ENCODE data around the gene PNP.

Gene PNP

GRCh38 chr14:20428010-20428365 is 41.2 kb upstream of the PNP start:
- H3K4me3 ChIP-seq (ENCODE audit: low read length) = no peak overlapping the region
- no peak for DNase-seq (ENCODE audit: low read depth)
- TF ChIP-seq CTCF (conservative IDR thresholded peaks at IDR 0.05; ENCODE audit: low read depth, low read length) = no peak

GRCh38 chr14:20428802-20429201 is 40.4 kb upstream of the PNP start:
- no peak for TF ChIP-seq CTCF (conservative IDR thresholded peaks at IDR 0.05; ENCODE audit: low read depth, low read length)
- H3K4me3 ChIP-seq (ENCODE audit: low read length) = no peak overlapping the region
- DNase-seq (ENCODE audit: low read depth) = no peak

GRCh38 chr14:20429801-20430669 is 39.2 kb upstream of the PNP start:
- no peak for TF ChIP-seq CTCF (conservative IDR thresholded peaks at IDR 0.05; ENCODE audit: low read depth, low read length)
- no peak for DNase-seq (ENCODE audit: low read depth)
- H3K4me3 ChIP-seq (ENCODE audit: low read length) = no peak overlapping the region

GRCh38 chr14:20434701-20435581 is 34.3 kb upstream of the PNP start:
- DNase-seq (ENCODE audit: low read depth) = no peak
- no peak for TF ChIP-seq CTCF (conservative IDR thresholded peaks at IDR 0.05; ENCODE audit: low read depth, low read length)
- peak overlapping the region; percentile 31 for H3K4me3 ChIP-seq (ENCODE audit: low read length)

GRCh38 chr14:20435582-20436362 is 33.4 kb upstream of the PNP start, which contains the start of gene KLHL33:
KLHL33 (minus strand) TSS chr14:20436166; CDS start chr14:20435811, 355 bp downstream.
- no peak for TF ChIP-seq CTCF (conservative IDR thresholded peaks at IDR 0.05; ENCODE audit: low read depth, low read length)
- no peak for DNase-seq (ENCODE audit: low read depth)
- H3K4me3 ChIP-seq (ENCODE audit: low read length) = peak within 1 kb of the TSS; percentile 31

- TF ChIP-seq CTCF (conservative IDR thresholded peaks at IDR 0.05; ENCODE audit: low read depth, low read length) = no peak
- DNase-seq (ENCODE audit: low read depth) = no peak
- H3K4me3 ChIP-seq (ENCODE audit: low read length) = no peak overlapping the region
Observed at GRCh38 chr14:20436363-20436755, 32.8 kb upstream of the PNP start.

Measured in retinal pigment epithelial cell (primary cell).